Keratinocyte (primary cell): ENCODE measurements around the gene OR1L8. TPM values are rescaled to one million over a fixed set of nuclear protein-coding genes. Genes with fewer than 3 reads are reported as not detected.

ENCODE experiments used
- DNase-seq: peaks from one replicate; pipeline ENCODE4 v3.0.0-alpha.2; 2011; ENCODE audit warnings: low read depth, missing footprints, low spot score
- FAIRE-seq: peaks from 2 replicates; lab custom pipeline; 2011; peaks lifted over from hg19 to GRCh38; lab: Jason Lieb, UNC
- H2AFZ ChIP-seq: 2 replicates; pipeline ENCODE4 v1.6.0; 2012; ENCODE audit warnings: low read length, control low read depth, inconsistent platforms; ENCODE audit not compliant: control insufficient read depth
- H3K27ac ChIP-seq: 2 replicates; pipeline ENCODE4 v1.5.1; 2011; ENCODE audit warnings: low read length; ENCODE audit not compliant: control insufficient read depth, insufficient read depth
- H3K27me3 ChIP-seq: 3 replicates; pipeline ENCODE4 v1.6.0; 2011; ENCODE audit warnings: low read length; ENCODE audit not compliant: control insufficient read depth, insufficient read depth; ENCODE audit errors: extremely low read depth
- H3K36me3 ChIP-seq, 2 experiments: 2 replicates in 1 of 2; 3 replicates in 1 of 2; pipeline ENCODE4 v1.5.1; 2011; ENCODE audit warnings: low read length in 2 of 2, mild to moderate bottlenecking in 1 of 2; ENCODE audit not compliant: control insufficient read depth in 2 of 2, insufficient read depth in 2 of 2; ENCODE audit errors: extremely low read depth in 1 of 2
- H3K4me1 ChIP-seq: 3 replicates; pipeline ENCODE4 v1.5.1; 2011; ENCODE audit warnings: low read length; ENCODE audit not compliant: control insufficient read depth, insufficient read depth; ENCODE audit errors: extremely low read depth
- H3K4me2 ChIP-seq: 3 replicates; pipeline ENCODE4 v1.6.0; 2011; ENCODE audit warnings: low read depth, low read length; ENCODE audit not compliant: control insufficient read depth, insufficient read depth; ENCODE audit errors: extremely low read depth
- H3K4me3 ChIP-seq, 3 experiments: fragments of 200-600 bp in 1 of 3; sonication (generic) in 1 of 3; 2 replicates in 2 of 3; 3 replicates in 1 of 3; pipeline ENCODE4 v1.5.1; 2011 to 2016; ENCODE audit warnings: low read length in 3 of 3, mild to moderate bottlenecking in 3 of 3, control low read depth in 2 of 3, inconsistent platforms in 1 of 3, low read depth in 1 of 3, mixed read lengths in 1 of 3, mixed run types in 1 of 3, moderate library complexity in 1 of 3; ENCODE audit not compliant: control insufficient read depth in 2 of 3, insufficient read depth in 2 of 3; ENCODE audit errors: extremely low read depth in 1 of 3
- H3K79me2 ChIP-seq: 2 replicates; pipeline ENCODE4 v1.6.0; 2012; ENCODE audit warnings: low read length; ENCODE audit not compliant: control insufficient read depth, insufficient read depth
- H3K9ac ChIP-seq: 3 replicates; pipeline ENCODE4 v1.6.0; 2011; ENCODE audit warnings: low read length; ENCODE audit not compliant: control insufficient read depth, insufficient read depth; ENCODE audit errors: extremely low read depth
- H3K9me1 ChIP-seq: 3 replicates; pipeline ENCODE4 v1.6.0; 2011; ENCODE audit warnings: low read length; ENCODE audit not compliant: control insufficient read depth, insufficient read depth; ENCODE audit errors: extremely low read depth
- H3K9me3 ChIP-seq: 2 replicates; pipeline ENCODE4 v1.5.1; 2012; ENCODE audit warnings: low read depth, low read length; ENCODE audit not compliant: control insufficient read depth
- H4K20me1 ChIP-seq: 3 replicates; pipeline ENCODE4 v1.6.0; 2011; ENCODE audit warnings: low read length; ENCODE audit not compliant: control insufficient read depth, insufficient read depth; ENCODE audit errors: extremely low read depth
- CTCF ChIP-seq, 3 experiments: IDR thresholded peaks in 1 of 3; conservative IDR thresholded peaks in 1 of 3; optimal IDR thresholded peaks in 1 of 3; 2 replicates in 2 of 3; 3 replicates in 1 of 3; pipeline versions ENCODE3 to v1.5.1; 2011; ENCODE audit warnings: low read length in 3 of 3, mild to moderate bottlenecking in 3 of 3, moderate library complexity in 2 of 3, control low read depth in 1 of 3, inconsistent platforms in 1 of 3; ENCODE audit not compliant: insufficient read depth in 2 of 3; ENCODE audit errors: extremely low read depth in 1 of 3
- EZH2 ChIP-seq: IDR thresholded peaks from one replicate; pipeline ENCODE4 v1.6.1; 2012; ENCODE audit warnings: inconsistent platforms, mild to moderate bottlenecking, low read length, moderate library complexity
- dilution Hi-C: fragments of 300-500 bp; cut with MboI; formaldehyde crosslinking; loops from one replicate; pipeline ENCODE4 v1.7.0; 2020; ENCODE audit warnings: low sequenced_read_pairs; ENCODE audit not compliant: extremely low pct_ligation_motif_present
- polyA plus RNA-seq, 5 experiments: library from polyadenylated mRNA; depleted of rRNA in 3 of 5; stranded (reverse) in 3 of 5; stranded (forward) in 1 of 5; unstranded in 1 of 5; fragments of >200 nt; gene quantifications; 1 replicate in 1 of 5; 2 replicates in 3 of 5; 3 replicates in 1 of 5; pipeline versions ENCODE4 v1.2.1 to v1.2.3, GENCODE V29; 2011 to 2012; ENCODE audit warnings: missing spikeins in 2 of 5, low read depth in 1 of 5, low replicate concordance in 1 of 5

The OR1L8 gene
- polyA plus RNA-seq, 1 donor (not counting 4 experiments of a cell fraction or from before 2014, with no cell fraction given) = not detected

GRCh38 chr9:122605691-122606090 lies 22.5 kb upstream of the OR1L8 start:
- no peak for TF ChIP-seq EZH2
- TF ChIP-seq CTCF (optimal IDR thresholded peaks at IDR 0.05 in 1 of 3, IDR thresholded peaks at IDR 0.05 in 1 of 3, conservative IDR thresholded peaks at IDR 0.05 in 1 of 3; ENCODE audit: extremely low read depth in 1 of 3, insufficient read depth in 2 of 3, low read length in 3 of 3) = no peak
- H3K9me1 ChIP-seq = no peaks in the 10 kb centered on the region

DNA sequence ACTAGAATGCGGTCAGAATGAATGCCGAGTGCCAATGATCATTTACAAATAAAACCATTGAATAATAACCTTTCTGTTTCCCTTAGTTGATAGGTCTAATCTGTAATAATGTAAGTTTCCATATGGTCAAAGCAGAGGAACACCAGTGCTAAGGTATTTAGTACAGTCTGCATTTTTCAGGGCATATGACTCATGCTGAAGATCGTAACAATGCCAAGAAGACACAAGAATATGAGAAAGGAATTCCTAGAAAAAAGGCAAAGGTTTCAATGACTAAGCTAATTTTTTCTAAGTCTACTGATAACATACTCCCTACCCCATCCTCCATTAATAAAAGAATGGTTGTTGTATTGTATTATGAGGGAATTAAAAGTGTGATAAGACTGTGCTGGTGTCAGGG lies 2.8 kb downstream of the OR1L8 start:
- H3K4me3 ChIP-seq = no peak overlapping the region
- H3K9ac ChIP-seq = no peak overlapping the region
- DNase-seq (no peak), FAIRE-seq (no peak)
- no peaks in the 10 kb centered on the region for H4K20me1 ChIP-seq
- H3K4me1 ChIP-seq = no peaks in the 10 kb centered on the region
- TF ChIP-seq EZH2 (no peak), CTCF (optimal IDR thresholded peaks at IDR 0.05 in 1 of 3, IDR thresholded peaks at IDR 0.05 in 1 of 3, conservative IDR thresholded peaks at IDR 0.05 in 1 of 3; ENCODE audit: extremely low read depth in 1 of 3, insufficient read depth in 2 of 3, low read length in 3 of 3) (no peak)
- H3K9me3 ChIP-seq = no peaks in the 10 kb centered on the region
- H3K27me3 ChIP-seq = no peaks in the 10 kb centered on the region
- H3K4me2 ChIP-seq = no peak overlapping the region
- H2AFZ ChIP-seq = no peak overlapping the region
- dilution Hi-C loops = no loop called here
- no peak overlapping the region for H3K27ac ChIP-seq
- H3K9me1 ChIP-seq = no peaks in the 10 kb centered on the region
- no peaks in the 10 kb centered on the region for H3K36me3 ChIP-seq
- H3K79me2 ChIP-seq = no peaks in the 10 kb centered on the region

More at GRCh38 chr9:122605691-122606090, 22.5 kb upstream of the OR1L8 start:
- Histone ChIP-seq H3K4me1 (no peaks in the 10 kb centered on the region), H3K27ac (no peak overlapping the region), H3K79me2 (no peaks in the 10 kb centered on the region), H3K9me3 (no peaks in the 10 kb centered on the region), H2AFZ (no peak overlapping the region), H3K4me2 (no peak overlapping the region), H4K20me1 (no peaks in the 10 kb centered on the region), H3K27me3 (no peaks in the 10 kb centered on the region), H3K36me3 (no peaks in the 10 kb centered on the region), H3K9ac (no peak overlapping the region), H3K4me3 (no peak overlapping the region)
- dilution Hi-C loops = no loop called here
- DNase-seq (no peak), FAIRE-seq (no peak)
